ENCODE results near the gene ADCY1. TPM values are rescaled to one million over a fixed set of nuclear protein-coding genes. Genes with fewer than 3 reads are reported as not detected.

ADCY1 gene
- total RNA-seq, 1 experiment from 2014 or later: 3.1 TPM

DNA sequence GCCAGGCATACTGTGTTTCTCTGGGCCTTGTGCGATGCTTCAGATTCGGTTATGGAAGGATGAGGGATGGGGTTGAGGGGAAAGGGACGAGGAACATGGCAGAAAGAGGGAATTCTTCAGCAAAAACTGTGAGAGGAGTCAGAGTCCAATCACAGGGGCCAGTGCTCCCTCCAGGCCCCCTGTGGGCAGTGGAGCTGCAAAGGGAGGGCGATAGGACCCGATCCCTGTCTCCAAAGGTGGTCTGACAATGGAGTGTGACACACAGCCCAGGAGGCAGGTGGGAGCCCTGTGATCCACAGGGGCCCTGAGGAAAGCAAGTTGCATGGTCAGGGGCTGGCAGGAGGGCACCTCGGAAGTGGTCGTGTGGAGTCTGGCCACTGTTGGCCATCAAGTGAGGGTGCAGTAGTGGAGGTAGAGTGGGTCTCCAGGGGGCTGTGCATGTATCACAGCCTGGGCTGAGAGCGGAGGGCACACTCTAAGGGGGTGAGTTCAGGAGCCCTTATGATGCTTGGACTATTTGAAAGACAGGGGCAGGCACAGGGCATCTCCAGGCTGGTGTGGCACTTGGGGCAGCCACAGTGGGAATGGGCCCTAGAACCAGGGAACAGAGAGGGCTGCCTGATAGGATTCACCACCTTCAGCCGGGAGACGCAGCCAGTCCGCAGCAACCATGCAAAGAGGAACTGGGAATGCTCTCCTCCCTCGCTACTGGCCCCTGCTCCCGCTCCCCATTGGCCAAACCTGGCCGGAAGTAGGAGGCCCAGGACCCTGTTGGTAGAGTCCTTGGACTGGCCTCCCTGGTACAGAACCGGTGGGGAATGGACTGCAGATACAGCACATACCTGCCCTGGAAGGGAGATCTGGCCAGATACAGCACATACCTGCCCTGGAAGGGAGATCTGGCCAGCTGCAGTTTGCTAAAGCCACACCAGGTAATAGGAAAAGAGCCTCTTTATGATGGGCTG lies 115.9 kb downstream of the ADCY1 start:
- no peak overlapping the region for H2AFZ ChIP-seq (ENCODE audit: low read length)
- no peak overlapping the region for H3K9ac ChIP-seq (ENCODE audit: low read length)
- TF ChIP-seq EZH2phosphoT487 (IDR thresholded peaks at IDR 0.05; ENCODE audit: borderline replicate concordance, low read length) (no peak), EZH2 (IDR thresholded peaks at IDR 0.05; ENCODE audit: low read length, unreplicated experiment) (no peak)
- TF ChIP-seq, protein P1, sequence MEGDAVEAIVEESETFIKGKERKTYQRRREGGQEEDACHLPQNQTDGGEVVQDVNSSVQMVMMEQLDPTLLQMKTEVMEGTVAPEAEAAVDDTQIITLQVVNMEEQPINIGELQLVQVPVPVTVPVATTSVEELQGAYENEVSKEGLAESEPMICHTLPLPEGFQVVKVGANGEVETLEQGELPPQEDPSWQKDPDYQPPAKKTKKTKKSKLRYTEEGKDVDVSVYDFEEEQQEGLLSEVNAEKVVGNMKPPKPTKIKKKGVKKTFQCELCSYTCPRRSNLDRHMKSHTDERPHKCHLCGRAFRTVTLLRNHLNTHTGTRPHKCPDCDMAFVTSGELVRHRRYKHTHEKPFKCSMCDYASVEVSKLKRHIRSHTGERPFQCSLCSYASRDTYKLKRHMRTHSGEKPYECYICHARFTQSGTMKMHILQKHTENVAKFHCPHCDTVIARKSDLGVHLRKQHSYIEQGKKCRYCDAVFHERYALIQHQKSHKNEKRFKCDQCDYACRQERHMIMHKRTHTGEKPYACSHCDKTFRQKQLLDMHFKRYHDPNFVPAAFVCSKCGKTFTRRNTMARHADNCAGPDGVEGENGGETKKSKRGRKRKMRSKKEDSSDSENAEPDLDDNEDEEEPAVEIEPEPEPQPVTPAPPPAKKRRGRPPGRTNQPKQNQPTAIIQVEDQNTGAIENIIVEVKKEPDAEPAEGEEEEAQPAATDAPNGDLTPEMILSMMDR (conservative IDR thresholded peaks at IDR 0.05; ENCODE audit: low read depth, low read length): no peak
- ATAC-seq: no peak
- no peaks in the 10 kb centered on the region for H3K9me3 ChIP-seq (ENCODE audit: low read length)
- no peaks in the 10 kb centered on the region for H3K9me2 ChIP-seq (replicated peaks; ENCODE audit: low read length)
- peaks cover 3% of the 10 kb centered on the region; the same call in 1 of the 2 replicates for H3K4me1 ChIP-seq (ENCODE audit: insufficient read depth, low read length)
- no peak overlapping the region for H3K27ac ChIP-seq (ENCODE audit: low read length)
- BruUV-seq (replicated peaks): no TSS peak
- H3K27me3 ChIP-seq (ENCODE audit: low read length): no peaks in the 10 kb centered on the region
- H3K4me2 ChIP-seq (ENCODE audit: low read length): no peak overlapping the region
- H3K36me3 ChIP-seq (ENCODE audit: low read depth, low read length): no peaks in the 10 kb centered on the region
- ChIA-PET POLR2A (ENCODE audit: unreplicated experiment) (no interaction called here), CTCF (no interaction called here)
- H4K20me1 ChIP-seq (ENCODE audit: low read length): no peaks in the 10 kb centered on the region
- no peak overlapping the region for H3K4me3 ChIP-seq (ENCODE audit: low read length)
- H3F3A ChIP-seq (ENCODE audit: low read length, unreplicated experiment): no peaks in the 10 kb centered on the region
- no peaks in the 10 kb centered on the region for H3K79me2 ChIP-seq (ENCODE audit: low read length)
- DNase-seq: no peak
- intact Hi-C loops (cut with micrococcal nuclease): no loop called here

DNA sequence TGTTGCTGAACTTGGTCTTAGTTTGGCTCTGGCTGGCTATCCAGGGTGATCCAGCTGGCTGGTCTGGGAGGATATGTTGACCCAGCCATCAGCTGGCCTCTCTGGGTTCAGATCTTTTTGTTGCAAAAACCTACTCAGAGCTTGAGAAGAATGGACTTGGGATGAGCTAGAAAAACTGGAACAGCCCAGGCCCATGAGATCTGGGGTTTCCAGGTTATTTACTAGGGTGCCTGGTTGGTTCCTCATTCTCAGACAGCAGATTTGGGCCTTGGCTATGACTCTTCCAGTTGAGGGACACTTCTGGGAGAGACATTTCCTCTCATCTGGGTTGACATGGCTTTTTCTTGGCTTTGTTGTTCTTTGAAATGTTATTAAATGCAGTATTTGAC lies 116.6 kb downstream of the ADCY1 start:
- Histone ChIP-seq H3K79me2 (ENCODE audit: low read length) (no peaks in the 10 kb centered on the region), H3K27ac (ENCODE audit: low read length) (no peak overlapping the region), H2AFZ (ENCODE audit: low read length) (no peak overlapping the region), H3K36me3 (ENCODE audit: low read depth, low read length) (no peaks in the 10 kb centered on the region), H3K4me2 (ENCODE audit: low read length) (no peak overlapping the region), H3K4me3 (ENCODE audit: low read length) (no peak overlapping the region), H3K4me1 (ENCODE audit: insufficient read depth, low read length) (peaks cover 3% of the 10 kb centered on the region; the same call in 1 of the 2 replicates), H3K27me3 (ENCODE audit: low read length) (no peaks in the 10 kb centered on the region), H3F3A (ENCODE audit: low read length, unreplicated experiment) (no peaks in the 10 kb centered on the region), H3K9me2 (replicated peaks; ENCODE audit: low read length) (no peaks in the 10 kb centered on the region), H3K9ac (ENCODE audit: low read length) (no peak overlapping the region), H4K20me1 (ENCODE audit: low read length) (no peaks in the 10 kb centered on the region), H3K9me3 (ENCODE audit: low read length) (no peaks in the 10 kb centered on the region)
- no peak for DNase-seq
- ATAC-seq: no peak
- intact Hi-C loops (cut with micrococcal nuclease): no loop called here
- ChIA-PET CTCF (no interaction called here), POLR2A (ENCODE audit: unreplicated experiment) (no interaction called here)
- no TSS peak for BruUV-seq (replicated peaks)
- TF ChIP-seq EZH2 (IDR thresholded peaks at IDR 0.05; ENCODE audit: low read length, unreplicated experiment): no peak
- TF ChIP-seq EZH2phosphoT487 (IDR thresholded peaks at IDR 0.05; ENCODE audit: borderline replicate concordance, low read length): no peak
- TF ChIP-seq, protein P1 (conservative IDR thresholded peaks at IDR 0.05; ENCODE audit: low read depth, low read length): no peak

DNA sequence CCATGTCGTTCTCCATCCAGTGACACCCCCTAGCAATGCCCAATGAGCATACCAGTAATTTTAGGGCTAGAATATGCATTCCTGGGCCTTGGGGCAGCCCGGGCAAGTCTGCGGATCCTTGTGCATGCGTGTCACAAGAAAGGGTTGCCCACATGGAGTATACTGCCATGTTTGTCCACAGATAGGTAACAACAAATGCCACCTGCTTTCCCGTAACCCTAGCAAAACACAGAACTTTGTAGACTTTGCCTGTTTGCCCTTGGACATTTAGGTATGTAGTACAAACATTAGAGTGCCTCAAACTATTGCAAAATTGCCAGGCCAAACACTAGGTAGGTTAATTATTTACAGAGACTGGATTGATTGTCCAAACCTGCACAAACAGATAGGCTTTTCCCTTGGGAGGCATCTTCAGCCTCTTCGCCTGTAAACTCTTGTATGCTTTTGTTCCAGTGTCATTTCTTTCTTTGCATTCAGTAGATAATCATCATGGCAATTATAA lies 117.0 kb downstream of the ADCY1 start:
- TF ChIP-seq EZH2phosphoT487 (IDR thresholded peaks at IDR 0.05; ENCODE audit: borderline replicate concordance, low read length) (no peak), EZH2 (IDR thresholded peaks at IDR 0.05; ENCODE audit: low read length, unreplicated experiment) (no peak)
- TF ChIP-seq, protein P1 (conservative IDR thresholded peaks at IDR 0.05; ENCODE audit: low read depth, low read length): no peak
- no peak for ATAC-seq
- Histone ChIP-seq H3K9ac (ENCODE audit: low read length) (no peak overlapping the region), H3K4me1 (ENCODE audit: insufficient read depth, low read length) (peaks cover 3% of the 10 kb centered on the region; the same call in 1 of the 2 replicates), H3F3A (ENCODE audit: low read length, unreplicated experiment) (no peaks in the 10 kb centered on the region), H4K20me1 (ENCODE audit: low read length) (no peaks in the 10 kb centered on the region), H3K27me3 (ENCODE audit: low read length) (no peaks in the 10 kb centered on the region), H3K9me3 (ENCODE audit: low read length) (no peaks in the 10 kb centered on the region), H3K9me2 (replicated peaks; ENCODE audit: low read length) (no peaks in the 10 kb centered on the region), H3K4me2 (ENCODE audit: low read length) (no peak overlapping the region), H3K4me3 (ENCODE audit: low read length) (no peak overlapping the region), H3K36me3 (ENCODE audit: low read depth, low read length) (no peaks in the 10 kb centered on the region), H3K79me2 (ENCODE audit: low read length) (no peaks in the 10 kb centered on the region), H3K27ac (ENCODE audit: low read length) (no peak overlapping the region), H2AFZ (ENCODE audit: low read length) (no peak overlapping the region)
- ChIA-PET CTCF (no interaction called here), POLR2A (ENCODE audit: unreplicated experiment) (no interaction called here)
- BruUV-seq (replicated peaks): no TSS peak
- no peak for DNase-seq
- intact Hi-C loops (cut with micrococcal nuclease): no loop called here

Data from PC-3 (cell line).